Measurements from ENCODE around the gene SHLD1. TPM values are rescaled to one million over a fixed set of nuclear protein-coding genes. Genes with fewer than 3 reads are reported as not detected.
A peak's percentile ranks its signal among the peaks of the same experiment; 100 is the strongest.

SHLD1 gene
- total RNA-seq, 3 donors from 2014 or later (not counting 1 experiment from before 2014, with no cell fraction given) = 6.6 to 12.2 (median 8.3) TPM

DNA sequence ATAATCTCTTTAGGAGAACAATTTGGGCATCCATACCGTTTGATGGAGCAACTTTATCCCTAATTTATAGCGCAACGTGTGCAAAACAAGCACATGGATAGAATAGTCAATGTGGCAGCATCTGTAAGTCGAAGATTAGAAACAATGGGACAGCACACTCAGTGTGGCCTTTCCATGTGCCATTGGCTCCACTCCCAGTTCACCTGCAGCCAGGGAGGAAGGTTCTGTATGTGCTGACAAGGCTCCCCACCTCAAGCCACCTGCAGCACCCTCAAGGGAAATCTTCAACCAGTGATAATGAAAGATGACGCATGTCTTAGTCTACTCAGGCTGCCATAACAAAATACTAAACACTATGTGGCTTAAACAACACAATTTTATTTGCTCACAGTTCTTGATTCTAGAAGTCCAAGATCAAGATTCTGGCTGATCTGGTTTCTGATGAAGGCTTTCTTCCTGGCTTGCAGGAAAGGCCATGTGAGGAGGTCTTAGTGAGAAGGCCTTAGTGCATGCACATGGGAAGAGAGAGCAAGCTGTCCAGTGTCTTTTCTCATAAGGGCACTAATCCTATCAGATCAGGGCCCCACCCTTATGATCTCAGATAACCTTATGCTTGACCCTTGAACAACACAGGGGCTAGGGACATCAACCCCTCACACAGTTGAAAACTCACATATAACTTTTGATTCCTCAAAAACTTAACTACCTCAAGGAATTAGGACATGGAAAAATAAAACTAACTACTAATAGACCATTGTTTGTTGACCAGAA lies 34.9 kb upstream of the SHLD1 start:
- Histone ChIP-seq H3K9me3 (ENCODE audit: control insufficient read depth, insufficient read depth, low read length) (peaks cover 7% of the 10 kb centered on the region), H3K36me3 (ENCODE audit: control insufficient read depth, insufficient read depth, low read length) (no peaks in the 10 kb centered on the region), H3K4me3 (ENCODE audit: low read length) (no peak overlapping the region), H3K4me1 (ENCODE audit: control insufficient read depth, insufficient read depth, low read length) (peaks cover 19% of the 10 kb centered on the region), H3K27me3 (ENCODE audit: control insufficient read depth, insufficient read depth, low read length) (no peaks in the 10 kb centered on the region), H3K27ac (ENCODE audit: low read length) (peak overlapping the region; percentile 74)
- Mint-ChIP-seq H3K36me3 (no peaks in the 10 kb centered on the region), H3K27me3 (ENCODE audit: low read depth in 2 of 2) (peaks cover 10 to 24% of the 10 kb centered on the region in 2 donors), H3K4me1 (peaks cover 14 to 19% of the 10 kb centered on the region in 2 donors), H3K9me3 (no peaks in the 10 kb centered on the region), H3K4me3 (no peak overlapping the region), H3K27ac (peak overlapping the region; percentile 15 to 62)
- ATAC-seq (no peak), DNase-seq (no peak)
- no peak for TF ChIP-seq CTCF (IDR thresholded peaks at IDR 0.05)
- 85% methylated on average over 5 of the region's 5 CpGs for WGBS (ENCODE audit: insufficient coverage)
- intact Hi-C loops (cut with micrococcal nuclease) = no loop called here

- Mint-ChIP-seq H3K9me3 (no peaks in the 10 kb centered on the region), H3K36me3 (no peaks in the 10 kb centered on the region), H3K27ac (no peak overlapping the region), H3K4me3 (no peak overlapping the region), H3K27me3 (ENCODE audit: low read depth in 2 of 2) (peaks cover 7 to 18% of the 10 kb centered on the region in 2 donors), H3K4me1 (peaks cover 14 to 19% of the 10 kb centered on the region in 2 donors)
- ATAC-seq (no peak), DNase-seq (no peak)
- 98% methylated on average over 4 of the region's 4 CpGs for WGBS (ENCODE audit: insufficient coverage)
- Histone ChIP-seq H3K27ac (ENCODE audit: low read length) (no peak overlapping the region), H3K36me3 (ENCODE audit: control insufficient read depth, insufficient read depth, low read length) (no peaks in the 10 kb centered on the region), H3K4me1 (ENCODE audit: control insufficient read depth, insufficient read depth, low read length) (peaks cover 19% of the 10 kb centered on the region), H3K27me3 (ENCODE audit: control insufficient read depth, insufficient read depth, low read length) (no peaks in the 10 kb centered on the region), H3K9me3 (ENCODE audit: control insufficient read depth, insufficient read depth, low read length) (peaks cover 7% of the 10 kb centered on the region), H3K4me3 (ENCODE audit: low read length) (no peak overlapping the region)
- TF ChIP-seq CTCF (IDR thresholded peaks at IDR 0.05) = no peak
- intact Hi-C loops (cut with micrococcal nuclease) = no loop called here
Observed at GRCh38 chr20:5716953-5717352, 33.2 kb upstream of the SHLD1 start.

DNA sequence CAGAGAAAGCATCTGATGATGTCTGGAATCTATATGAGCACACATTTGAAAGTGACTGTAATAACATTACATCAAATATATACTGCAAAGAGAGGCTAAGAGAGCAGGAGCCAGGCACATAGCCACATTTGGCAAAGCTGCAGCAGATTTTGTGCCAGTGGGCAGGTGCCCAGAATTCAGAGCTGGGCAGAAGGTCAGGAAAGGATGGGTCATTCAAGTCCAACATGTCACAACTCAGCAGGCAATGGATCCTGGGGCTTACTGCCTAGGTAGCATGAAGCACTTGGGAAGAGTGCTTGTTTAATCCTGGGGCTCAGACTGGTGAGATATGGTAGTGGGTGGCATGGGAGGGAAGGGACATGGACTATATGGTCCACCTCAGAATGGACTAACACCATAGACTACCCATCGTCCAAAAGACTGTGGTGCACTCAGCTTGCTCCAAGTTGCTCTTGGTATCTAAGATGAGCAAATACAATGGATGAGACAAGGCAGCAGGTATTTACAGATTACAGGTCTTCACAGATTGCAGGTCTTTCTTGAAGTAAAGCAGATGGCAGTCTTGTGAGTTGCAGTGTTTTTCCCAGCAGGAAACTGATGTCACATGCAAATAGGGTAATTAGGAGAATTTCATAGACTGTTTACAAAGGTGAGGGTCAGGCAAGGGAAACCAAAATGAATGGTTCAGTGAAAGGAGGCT lies 31.2 kb upstream of the SHLD1 start:
- H3K4me3 Mint-ChIP-seq = no peak overlapping the region
- no peak overlapping the region for H3K27ac Mint-ChIP-seq
- 100% methylated on average over 1 of the region's 1 CpG for WGBS (ENCODE audit: insufficient coverage)
- peaks cover 7 to 18% of the 10 kb centered on the region in 2 donors for H3K27me3 Mint-ChIP-seq (ENCODE audit: low read depth in 2 of 2)
- H3K4me1 Mint-ChIP-seq = peaks cover 14 to 17% of the 10 kb centered on the region in 2 donors
- intact Hi-C loops (cut with micrococcal nuclease) = no loop called here
- no peaks in the 10 kb centered on the region for H3K36me3 ChIP-seq (ENCODE audit: control insufficient read depth, insufficient read depth, low read length)
- no peak for TF ChIP-seq CTCF (IDR thresholded peaks at IDR 0.05)
- no peak for ATAC-seq
- H3K9me3 Mint-ChIP-seq = no peaks in the 10 kb centered on the region
- no peak overlapping the region for H3K27ac ChIP-seq (ENCODE audit: low read length)
- DNase-seq = no peak
- peaks cover 12% of the 10 kb centered on the region for H3K4me1 ChIP-seq (ENCODE audit: control insufficient read depth, insufficient read depth, low read length)
- H3K27me3 ChIP-seq (ENCODE audit: control insufficient read depth, insufficient read depth, low read length) = no peaks in the 10 kb centered on the region
- peaks cover 7% of the 10 kb centered on the region for H3K9me3 ChIP-seq (ENCODE audit: control insufficient read depth, insufficient read depth, low read length)
- H3K36me3 Mint-ChIP-seq = no peaks in the 10 kb centered on the region
- no peak overlapping the region for H3K4me3 ChIP-seq (ENCODE audit: low read length)

All from natural killer cell (primary cell).